ENCODE measurements around the gene DICER1. TPM values are rescaled to one million over a fixed set of nuclear protein-coding genes. Genes with fewer than 3 reads are reported as not detected.

Gene DICER1
- total RNA-seq, 4 donors from 2014 or later, result 38.3 to 124 (median 54.4) TPM

Other genes with a start within 250 kb of the DICER1 start
- gene CLMN, start 162.4 kb upstream of the DICER1 start, total RNA-seq, result 10 to 100 TPM in 1 of 4 donors, 1 to 10 TPM in 3; 5.0 to 25.7 (median 7.0) TPM